Mucosa of stomach (tissue), 1 donor: ENCODE results near the gene EVA1C.
"Not testable (repeated sequence)": the region's sequence is repeated elsewhere in the genome, so short reads cannot be mapped to it uniquely, and the experiment has no call there.

ENCODE experiments used
- H3K27me3 ChIP-seq: one replicate; pipeline ENCODE4 v1.7.0; 2013; ENCODE audit warnings: mild to moderate bottlenecking, low read length; ENCODE audit not compliant: control insufficient read depth, insufficient read depth
- H3K36me3 ChIP-seq: one replicate; pipeline ENCODE4 v1.7.0; 2013; ENCODE audit warnings: low read length; ENCODE audit not compliant: control insufficient read depth, insufficient read depth
- H3K4me1 ChIP-seq: one replicate; pipeline ENCODE4 v1.7.0; 2013; ENCODE audit warnings: mild to moderate bottlenecking, low read length; ENCODE audit not compliant: control insufficient read depth, insufficient read depth
- H3K4me3 ChIP-seq: one replicate; pipeline ENCODE4 v1.7.0; 2013; ENCODE audit warnings: low read length
- H3K9ac ChIP-seq: one replicate; pipeline ENCODE4 v1.7.0; 2013; ENCODE audit warnings: mild to moderate bottlenecking, low read length, moderate library complexity
- H3K9me3 ChIP-seq: one replicate; pipeline ENCODE4 v1.7.0; 2013; ENCODE audit warnings: mild to moderate bottlenecking, low read length, moderate library complexity; ENCODE audit not compliant: control insufficient read depth
- donor health status: Pancreatic carcinoma.

EVA1C gene

DNA sequence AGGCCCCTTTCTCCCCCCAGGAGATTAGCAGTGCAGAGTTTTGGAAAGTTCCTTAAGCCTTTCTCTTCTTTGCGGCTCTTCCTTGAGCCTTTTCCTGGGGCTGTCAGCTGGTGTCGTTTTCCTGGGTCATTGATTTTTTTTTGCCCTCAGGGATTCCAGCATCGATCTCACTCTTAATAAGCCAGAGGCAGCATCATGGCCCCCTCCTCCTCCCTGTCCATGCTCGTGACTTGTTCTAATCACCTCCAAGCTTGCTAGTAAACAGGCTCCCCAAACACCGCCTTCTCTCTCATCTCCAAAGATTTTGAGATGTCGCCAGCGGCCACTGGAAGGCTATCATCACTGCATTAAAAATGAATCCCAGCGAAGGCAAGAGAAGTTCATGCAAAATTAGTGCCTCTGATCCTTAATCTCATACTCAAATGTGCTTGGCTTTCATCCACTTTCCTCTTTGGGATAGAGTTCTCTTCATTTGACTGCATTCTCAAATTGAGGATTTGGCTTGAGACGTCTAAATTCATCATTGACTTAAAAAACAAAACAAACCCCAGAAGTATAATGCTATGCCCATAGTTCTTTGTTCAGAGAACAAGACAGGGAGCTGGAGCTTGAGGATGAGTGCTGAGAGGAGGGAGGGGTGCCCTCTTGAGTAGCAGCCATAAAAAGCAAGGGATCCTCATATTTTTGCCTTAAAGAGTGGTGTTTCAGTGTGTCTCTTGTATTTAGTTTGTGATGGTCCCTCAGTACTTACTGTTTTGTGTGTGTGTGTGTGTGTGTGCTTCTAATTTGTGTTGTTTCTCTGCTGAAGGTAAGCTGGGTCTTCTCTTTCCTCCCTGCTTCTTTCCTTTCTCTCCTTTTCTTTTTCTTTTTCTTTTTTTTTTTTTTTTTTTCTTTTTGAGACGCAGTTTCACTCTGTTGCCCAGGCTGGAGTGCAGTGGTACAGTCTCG is 3.2 kb downstream of the EVA1C start:
- Histone ChIP-seq H3K9ac (no peak overlapping the region), H3K36me3 (no peaks in the 10 kb centered on the region), H3K4me1 (peaks cover 19% of the 10 kb centered on the region), H3K4me3 (no peak overlapping the region), H3K27me3 (no peaks in the 10 kb centered on the region), H3K9me3 (no peaks in the 10 kb centered on the region)

DNA sequence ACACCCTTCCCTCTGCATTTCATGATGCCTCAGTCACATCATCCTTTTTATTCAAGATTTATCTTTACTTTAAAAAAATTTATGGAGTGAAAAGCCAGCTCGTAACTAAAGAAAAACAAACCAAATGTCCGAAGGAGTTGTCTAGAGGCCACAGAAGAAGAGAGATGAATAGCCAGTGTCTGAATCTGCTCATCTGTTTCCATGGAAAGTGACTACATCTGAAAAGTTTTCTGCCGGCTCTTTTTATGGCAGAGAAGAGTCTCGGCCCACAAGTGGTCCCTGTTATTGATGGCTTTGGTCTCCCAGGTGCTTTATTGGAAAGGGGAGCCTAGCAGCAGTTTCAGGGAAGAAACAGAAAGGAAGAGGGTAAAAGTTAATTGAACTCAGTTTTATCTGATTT is 5.6 kb downstream of the EVA1C start:
- Histone ChIP-seq H3K9ac (no peak overlapping the region), H3K27me3 (no peaks in the 10 kb centered on the region), H3K4me3 (no peak overlapping the region), H3K36me3 (no peaks in the 10 kb centered on the region), H3K4me1 (peaks cover 13% of the 10 kb centered on the region), H3K9me3 (no peaks in the 10 kb centered on the region)

DNA sequence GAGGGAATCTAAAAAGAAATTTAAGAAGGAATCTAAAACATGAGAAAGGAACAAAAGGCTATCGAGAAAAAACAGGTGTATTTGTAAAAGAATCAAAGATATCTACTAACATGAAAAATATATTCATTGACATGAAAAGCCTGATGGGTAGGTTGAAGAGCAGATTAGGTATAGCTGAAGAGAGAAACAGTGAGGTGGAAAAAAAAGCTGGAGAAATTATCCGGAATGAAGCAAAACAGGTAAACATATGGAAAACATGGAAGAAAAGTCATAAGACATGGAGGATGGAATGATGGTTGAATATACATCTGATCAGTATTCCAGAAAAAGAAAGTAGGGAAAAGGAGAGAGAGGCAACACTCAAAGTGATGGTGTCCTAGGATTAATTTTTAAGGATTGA is 9.6 kb downstream of the EVA1C start:
- Histone ChIP-seq H3K9ac (no peak overlapping the region), H3K9me3 (no peaks in the 10 kb centered on the region), H3K27me3 (no peaks in the 10 kb centered on the region), H3K4me1 (no peaks in the 10 kb centered on the region), H3K36me3 (no peaks in the 10 kb centered on the region), H3K4me3 (no peak overlapping the region)

DNA sequence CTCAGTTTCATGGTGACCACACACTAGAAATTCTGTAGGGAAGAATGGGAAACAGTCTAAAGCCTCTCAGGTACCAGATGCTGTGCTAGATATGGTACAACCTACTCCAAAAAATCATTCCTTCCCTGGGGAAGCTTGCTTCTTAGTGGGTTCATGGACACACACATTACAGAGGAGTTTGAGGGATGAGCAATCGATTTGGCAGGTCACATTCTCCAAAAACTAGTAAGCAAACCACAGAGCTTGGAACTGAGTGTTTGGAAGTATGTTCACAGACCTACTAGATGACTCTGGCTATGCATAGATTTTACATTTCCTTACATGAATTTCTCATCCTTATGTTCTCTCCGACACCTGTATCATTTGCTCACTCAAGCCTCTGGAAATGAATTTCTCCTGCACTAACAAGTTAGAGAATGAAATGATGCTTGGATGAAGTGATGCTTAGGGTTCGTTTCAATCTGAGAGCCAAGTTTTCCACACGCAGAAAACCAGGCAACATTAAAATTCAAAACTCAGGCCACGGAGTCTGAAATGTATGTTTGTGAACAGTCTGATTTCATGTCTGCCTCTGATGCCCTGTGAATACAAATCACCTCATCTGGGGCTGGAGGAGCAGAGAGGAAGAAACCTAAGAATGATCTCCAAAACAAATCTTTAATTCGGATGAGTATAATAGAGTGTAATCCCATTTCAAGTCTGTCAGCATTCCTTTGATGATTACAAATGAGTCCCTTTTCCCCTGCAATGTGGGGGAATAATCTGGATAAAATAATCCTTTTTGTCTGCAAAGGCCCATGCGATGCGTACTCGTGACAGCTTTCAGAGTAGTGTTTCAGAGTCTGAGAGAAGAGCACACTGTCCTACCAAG is 11.0 kb downstream of the EVA1C start:
- no peak overlapping the region for H3K9ac ChIP-seq
- peaks cover 7% of the 10 kb centered on the region for H3K4me1 ChIP-seq
- no peaks in the 10 kb centered on the region for H3K27me3 ChIP-seq
- no peaks in the 10 kb centered on the region for H3K9me3 ChIP-seq
- no peaks in the 10 kb centered on the region for H3K36me3 ChIP-seq
- no peak overlapping the region for H3K4me3 ChIP-seq

DNA sequence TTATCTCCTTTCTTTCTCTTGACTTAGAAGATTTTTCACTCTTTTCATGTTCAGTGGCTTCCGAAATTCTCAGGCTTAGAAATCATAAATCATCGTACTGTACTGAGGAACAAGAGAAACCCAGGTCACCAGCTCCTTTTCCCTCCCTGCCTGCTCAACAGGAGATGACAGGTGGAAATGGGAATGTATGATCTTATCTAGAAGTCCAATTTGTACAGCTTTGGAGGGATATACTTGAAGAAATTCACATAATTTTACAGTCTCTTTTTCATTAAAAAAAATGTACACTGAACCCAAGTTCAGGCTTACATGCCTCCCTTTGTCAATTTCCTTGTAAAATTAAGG is 11.7 kb downstream of the EVA1C start:
- H3K4me1 ChIP-seq = peaks cover 7% of the 10 kb centered on the region
- H3K36me3 ChIP-seq = no peaks in the 10 kb centered on the region
- H3K9ac ChIP-seq = no peak overlapping the region
- no peaks in the 10 kb centered on the region for H3K27me3 ChIP-seq
- no peaks in the 10 kb centered on the region for H3K9me3 ChIP-seq
- no peak overlapping the region for H3K4me3 ChIP-seq

DNA sequence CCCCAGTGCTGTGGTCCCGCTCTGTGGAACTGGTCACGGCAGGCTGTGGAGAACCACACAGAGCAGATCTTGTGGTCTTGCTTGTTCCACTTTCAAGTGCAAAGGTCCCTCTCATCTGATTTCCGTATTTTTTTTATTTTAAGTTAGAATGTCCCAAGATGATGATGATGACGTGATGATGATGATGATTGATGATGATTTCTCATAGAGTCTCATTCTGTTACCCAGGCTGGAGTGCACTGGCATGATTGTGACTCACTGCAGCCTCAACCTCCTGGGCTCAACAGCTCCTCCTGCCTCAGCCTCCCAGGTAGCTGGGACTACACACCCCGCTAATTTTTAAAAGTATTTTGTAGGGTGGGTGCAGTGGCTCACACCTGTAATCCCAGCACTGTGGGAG is 12.2 kb downstream of the EVA1C start:
- H3K9me3 ChIP-seq = no peaks in the 10 kb centered on the region
- peaks cover 7% of the 10 kb centered on the region for H3K4me1 ChIP-seq
- H3K9ac ChIP-seq = no peak overlapping the region
- no peak overlapping the region for H3K4me3 ChIP-seq
- H3K36me3 ChIP-seq = no peaks in the 10 kb centered on the region
- no peaks in the 10 kb centered on the region for H3K27me3 ChIP-seq

DNA sequence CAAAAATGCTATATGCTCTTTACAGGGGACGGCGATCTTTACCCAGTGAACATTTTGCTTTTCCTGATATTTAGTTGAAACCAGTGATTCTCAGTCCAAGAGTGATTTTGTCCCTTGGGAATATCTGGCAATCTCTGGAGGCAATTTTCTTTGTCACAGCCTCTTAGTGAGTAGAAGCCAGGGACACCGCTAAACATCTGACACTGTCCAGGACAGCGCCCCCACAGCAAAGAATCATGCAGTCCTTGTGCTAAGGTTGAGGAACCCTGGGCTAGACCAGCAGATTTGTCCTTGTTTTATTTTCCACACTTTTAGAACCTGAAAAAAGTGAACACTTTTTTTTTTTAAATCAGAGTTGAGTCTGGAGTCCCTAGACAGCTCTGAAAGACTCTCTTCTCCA is 13.1 kb downstream of the EVA1C start:
- Histone ChIP-seq H3K4me3 (no peak overlapping the region), H3K4me1 (peaks cover 7% of the 10 kb centered on the region), H3K27me3 (no peaks in the 10 kb centered on the region), H3K9ac (no peak overlapping the region), H3K36me3 (no peaks in the 10 kb centered on the region), H3K9me3 (no peaks in the 10 kb centered on the region)

DNA sequence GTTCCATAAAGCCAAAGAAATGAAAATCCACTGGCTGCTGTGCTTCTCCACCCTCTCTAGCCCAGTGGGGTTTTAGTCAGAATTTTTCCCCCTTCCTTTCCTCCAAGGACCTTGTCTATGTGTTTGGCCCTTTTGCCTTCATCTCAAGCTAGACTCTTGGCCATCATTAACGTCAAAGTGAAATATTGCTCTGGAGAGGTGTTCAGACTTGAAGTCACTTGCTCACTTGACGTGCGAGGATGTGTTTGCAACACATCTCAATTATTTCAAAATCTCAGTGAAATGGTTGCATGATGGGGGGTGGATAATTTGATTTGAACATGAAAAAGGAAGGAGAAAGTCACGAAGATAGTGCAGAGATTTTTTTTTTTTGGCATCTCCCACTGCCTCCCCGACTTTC is 13.6 kb downstream of the EVA1C start:
- Histone ChIP-seq H3K4me3 (no peak overlapping the region), H3K9me3 (no peaks in the 10 kb centered on the region), H3K36me3 (no peaks in the 10 kb centered on the region), H3K27me3 (no peaks in the 10 kb centered on the region), H3K9ac (no peak overlapping the region), H3K4me1 (peaks cover 7% of the 10 kb centered on the region)

DNA sequence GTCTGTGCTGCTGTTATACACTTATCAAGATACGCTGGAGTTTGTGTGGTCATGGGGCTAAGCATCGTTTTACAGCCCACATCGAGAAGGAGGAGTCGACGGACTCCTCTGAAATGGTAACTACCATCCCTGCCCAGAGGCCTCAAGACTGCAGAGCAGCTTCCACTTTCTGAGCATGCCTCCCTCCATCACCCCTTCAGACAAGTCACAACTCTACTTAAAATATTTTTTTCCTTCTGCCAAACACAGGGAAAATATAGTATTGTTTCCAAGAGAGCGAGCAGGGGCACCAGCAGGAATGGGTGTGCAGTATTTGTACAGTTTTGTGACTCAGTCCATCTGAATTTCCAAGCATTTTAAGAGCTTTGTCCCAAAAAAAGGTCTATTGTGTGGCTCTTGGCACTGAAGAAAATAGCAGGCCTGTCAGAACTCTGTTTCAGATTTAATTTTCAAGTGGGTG is 14.1 kb downstream of the EVA1C start:
- no peaks in the 10 kb centered on the region for H3K9me3 ChIP-seq
- H3K27me3 ChIP-seq = no peaks in the 10 kb centered on the region
- no peak overlapping the region for H3K4me3 ChIP-seq
- no peak overlapping the region for H3K9ac ChIP-seq
- H3K36me3 ChIP-seq = no peaks in the 10 kb centered on the region
- H3K4me1 ChIP-seq = peaks cover 7% of the 10 kb centered on the region

DNA sequence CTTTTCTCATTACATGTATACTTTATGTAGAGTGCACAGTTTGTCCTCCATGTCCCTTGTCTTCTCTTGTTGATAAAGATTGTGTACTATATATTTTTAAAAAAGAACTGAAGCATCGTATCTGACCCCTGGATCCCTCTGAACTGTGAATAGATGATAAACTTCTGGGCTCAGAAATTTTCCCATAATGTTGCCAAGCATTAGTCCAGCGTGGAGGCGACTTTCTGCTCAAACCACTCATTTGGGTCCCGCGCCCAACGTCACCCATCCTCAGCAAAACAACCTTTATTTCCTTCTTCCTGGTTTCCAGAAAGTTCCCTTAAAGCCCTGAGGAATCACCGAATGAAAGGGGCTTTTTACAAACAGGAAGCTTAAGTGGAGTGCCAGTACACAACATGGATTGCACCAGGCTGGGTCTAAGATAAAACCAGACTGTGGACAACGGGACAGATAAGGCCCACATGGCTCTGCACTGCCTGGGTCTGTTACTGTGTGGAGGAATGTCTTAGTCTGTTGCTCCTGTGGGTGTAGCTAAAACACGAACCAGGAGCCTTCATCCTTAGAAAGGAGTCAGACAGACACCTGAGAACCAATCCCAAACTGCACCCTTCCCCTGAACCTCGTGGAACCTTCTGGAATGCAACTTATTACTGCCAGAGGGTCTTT is 15.6 kb downstream of the EVA1C start:
- Histone ChIP-seq H3K4me3 (no peak overlapping the region), H3K4me1 (peaks cover 17% of the 10 kb centered on the region), H3K9ac (no peak overlapping the region), H3K27me3 (no peaks in the 10 kb centered on the region), H3K36me3 (no peaks in the 10 kb centered on the region), H3K9me3 (no peaks in the 10 kb centered on the region)

DNA sequence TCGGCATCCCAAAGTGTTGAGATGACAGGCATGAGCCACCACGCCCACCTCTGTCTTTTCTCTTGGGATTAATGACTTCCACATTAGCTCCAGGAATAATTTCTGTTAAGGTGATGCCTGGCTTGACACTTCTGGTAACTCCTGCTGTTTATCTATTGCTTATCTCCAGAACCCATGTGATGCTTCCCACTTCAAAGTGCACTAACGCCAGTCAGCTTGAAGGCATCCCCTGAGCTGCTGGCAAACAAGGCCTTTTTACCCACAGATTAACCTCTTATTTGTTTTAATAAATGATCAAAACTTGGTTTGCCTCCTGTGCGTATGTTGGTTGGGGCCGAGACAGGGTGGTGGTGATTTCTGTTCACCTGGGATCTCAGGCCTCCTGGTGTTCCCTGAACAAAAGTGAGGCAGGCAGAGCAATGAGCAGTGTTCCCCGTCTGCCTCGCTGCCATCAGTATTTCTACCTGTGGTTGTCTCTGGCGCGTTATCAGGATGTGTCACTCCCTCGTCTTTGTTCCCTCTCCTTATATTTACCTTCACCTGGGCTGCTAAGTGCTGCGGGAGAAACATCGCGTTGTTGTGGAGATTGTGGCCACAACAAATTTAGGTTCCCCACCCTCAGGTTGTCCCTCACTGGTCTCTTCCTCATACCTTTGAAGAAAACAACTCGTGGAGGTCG is 20.6 kb downstream of the EVA1C start:
- H3K9ac ChIP-seq, H3K9me3 ChIP-seq, H3K27me3 ChIP-seq, H3K4me3 ChIP-seq, H3K36me3 ChIP-seq: not testable (repeated sequence)
- peaks cover 22% of the 10 kb centered on the region for H3K4me1 ChIP-seq
